ENCODE data around the gene OSM.

The OSM gene

GRCh38 chr22:30297991-30298701, 31.5 kb upstream of the OSM start:
- DNase-seq (ENCODE audit: low read depth) = no peak

- DNase-seq (ENCODE audit: low read depth) = no peak
These were observed 30.8 kb upstream of the OSM start for GRCh38 chr22:30297276-30297990.

GRCh38 chr22:30296833-30297232, 30.2 kb upstream of the OSM start:
- DNase-seq (ENCODE audit: low read depth) = no peak

- no peak for DNase-seq (ENCODE audit: low read depth)
These were observed 29.7 kb upstream of the OSM start for GRCh38 chr22:30296324-30296723.

GRCh38 chr22:30295576-30295975, 28.9 kb upstream of the OSM start:
- no peak for DNase-seq (ENCODE audit: low read depth)

- no peak for DNase-seq (ENCODE audit: low read depth)
These were observed 28.2 kb upstream of the OSM start for GRCh38 chr22:30294830-30295229.

- DNase-seq (ENCODE audit: low read depth) = no peak
These were observed 27.4 kb upstream of the OSM start for GRCh38 chr22:30294066-30294465.

GRCh38 chr22:30293026-30293425, 26.4 kb upstream of the OSM start:
- DNase-seq (ENCODE audit: low read depth) = no peak

GRCh38 chr22:30292069-30292970, 25.7 kb upstream of the OSM start:
- no peak for DNase-seq (ENCODE audit: low read depth)

GRCh38 chr22:30291058-30291892, 24.6 kb upstream of the OSM start:
- peak; percentile 71 for DNase-seq (ENCODE audit: low read depth)

GRCh38 chr22:30290342-30291057, 23.8 kb upstream of the OSM start:
- DNase-seq (ENCODE audit: low read depth) = peak; percentile 58

GRCh38 chr22:30289980-30290313, 23.3 kb upstream of the OSM start:
- DNase-seq (ENCODE audit: low read depth) = no peak

- peak; percentile 98 for DNase-seq (ENCODE audit: low read depth)
These were observed 22.7 kb upstream of the OSM start, which contains the start of gene CASTOR1 for GRCh38 chr22:30289141-30289979. CASTOR1 (minus strand) TSS chr22:30289505; CDS start chr22:30289497, 8 bp downstream.

GRCh38 chr22:30288419-30289140, 21.9 kb upstream of the OSM start:
- DNase-seq (ENCODE audit: low read depth) = no peak

- peak; percentile 90 for DNase-seq (ENCODE audit: low read depth)
These were observed 21.2 kb upstream of the OSM start for GRCh38 chr22:30287648-30288418.

GRCh38 chr22:30286813-30287647, 20.4 kb upstream of the OSM start:
- DNase-seq (ENCODE audit: low read depth) = no peak

GRCh38 chr22:30286331-30286730, 19.7 kb upstream of the OSM start:
- no peak for DNase-seq (ENCODE audit: low read depth)

GRCh38 chr22:30285846-30286200, 19.2 kb upstream of the OSM start:
- no peak for DNase-seq (ENCODE audit: low read depth)

All from amniotic epithelial cell (primary cell).